ENCODE results near the gene SAMHD1. TPM values are rescaled to one million over a fixed set of nuclear protein-coding genes. Genes with fewer than 3 reads are reported as not detected.
"Not testable (repeated sequence)": the region's sequence is repeated elsewhere in the genome, so short reads cannot be mapped to it uniquely, and the experiment has no call there.

Gene SAMHD1
- total RNA-seq = 100 to 1,000 TPM; 222 to 229 TPM

- Mint-ChIP-seq H3K27ac (peak within 1 kb of the TSS; percentile 91), H3K27me3 (no peaks in the 10 kb centered on the region), H3K36me3 (peaks cover 27% of the 10 kb centered on the region), H3K9me3 (no peaks in the 10 kb centered on the region), H3K4me3 (peak within 1 kb of the TSS; percentile 91), H3K4me1 (peaks cover 28% of the 10 kb centered on the region)
- POLR2A ChIA-PET = interaction anchor here (1.0 to 4.1 kb wide), 2 partner anchors 23 to 92 kb away, joined by 3 to 30 read pairs; no protein-coding TSS in a partner anchor
- DNase-seq = peak; percentile 93
- ATAC-seq (ENCODE audit: low read depth) = peak; percentile 88
These were observed at the start of gene SAMHD1 for GRCh38 chr20:36951198-36951978. Gene SAMHD1, minus strand, starts transcription at chr20:36951708. Its CDS starts 65 bp downstream, at chr20:36951643.

- DNase-seq; H3K27ac Mint-ChIP-seq; H3K27me3 Mint-ChIP-seq; POLR2A ChIA-PET; H3K4me1 Mint-ChIP-seq; ATAC-seq (ENCODE audit: low read depth); H3K9me3 Mint-ChIP-seq; H3K4me3 Mint-ChIP-seq: not testable (repeated sequence)
- peaks cover 55% of the 10 kb centered on the region for H3K36me3 Mint-ChIP-seq
These were observed 48.7 kb upstream of the SAMHD1 start for GRCh38 chr20:37000171-37000570.

GRCh38 chr20:36998652-36999051 is 47.1 kb upstream of the SAMHD1 start:
- Mint-ChIP-seq H3K36me3 (peaks cover 64% of the 10 kb centered on the region), H3K4me1 (peaks cover 8% of the 10 kb centered on the region), H3K27ac (peak overlapping the region; percentile 30), H3K4me3 (no peak overlapping the region), H3K27me3 (no peaks in the 10 kb centered on the region), H3K9me3 (peaks cover 8% of the 10 kb centered on the region)
- POLR2A ChIA-PET = no interaction called here
- no peak for ATAC-seq (ENCODE audit: low read depth)
- DNase-seq = no peak

- H3K4me1 Mint-ChIP-seq = peaks cover 8% of the 10 kb centered on the region
- H3K27ac Mint-ChIP-seq = no peak overlapping the region
- H3K36me3 Mint-ChIP-seq = peaks cover 61% of the 10 kb centered on the region
- POLR2A ChIA-PET = no interaction called here
- DNase-seq (no peak), ATAC-seq (ENCODE audit: low read depth) (no peak)
- H3K27me3 Mint-ChIP-seq = no peaks in the 10 kb centered on the region
- no peak overlapping the region for H3K4me3 Mint-ChIP-seq
- H3K9me3 Mint-ChIP-seq = peaks cover 14% of the 10 kb centered on the region
These were observed 45.6 kb upstream of the SAMHD1 start for GRCh38 chr20:36997121-36997520.

GRCh38 chr20:36994221-36994620 is 42.7 kb upstream of the SAMHD1 start:
- not testable (repeated sequence) for H3K27ac Mint-ChIP-seq; DNase-seq; H3K27me3 Mint-ChIP-seq; H3K4me3 Mint-ChIP-seq; ATAC-seq (ENCODE audit: low read depth)
- peaks cover 68% of the 10 kb centered on the region for H3K36me3 Mint-ChIP-seq
- peaks cover 15% of the 10 kb centered on the region for H3K9me3 Mint-ChIP-seq
- POLR2A ChIA-PET = interaction anchor here (0.8 to 1.5 kb wide), 2 partner anchors 9 to 101 kb away, joined by 4 to 8 read pairs; partner anchors contain the start of gene RBL1
- H3K4me1 Mint-ChIP-seq = peaks cover 17% of the 10 kb centered on the region

- DNase-seq = no peak
- ATAC-seq (ENCODE audit: low read depth) = no peak
- H3K27ac Mint-ChIP-seq = peak overlapping the region; percentile 74
These were observed 41.4 kb upstream of the SAMHD1 start for GRCh38 chr20:36992802-36993334.

GRCh38 chr20:36991703-36992102 is 40.2 kb upstream of the SAMHD1 start:
- Mint-ChIP-seq H3K36me3 (peaks cover 67% of the 10 kb centered on the region), H3K27ac (no peak overlapping the region), H3K4me1 (peaks cover 29% of the 10 kb centered on the region), H3K4me3 (no peak overlapping the region), H3K9me3 (peaks cover 20% of the 10 kb centered on the region), H3K27me3 (no peaks in the 10 kb centered on the region)
- POLR2A ChIA-PET = no interaction called here
- DNase-seq (no peak), ATAC-seq (ENCODE audit: low read depth) (no peak)

More at GRCh38 chr20:36992802-36993334, 41.4 kb upstream of the SAMHD1 start:
- Mint-ChIP-seq H3K4me1 (peaks cover 27% of the 10 kb centered on the region), H3K9me3 (peaks cover 20% of the 10 kb centered on the region), H3K36me3 (peaks cover 73% of the 10 kb centered on the region), H3K4me3 (no peak overlapping the region), H3K27me3 (no peaks in the 10 kb centered on the region)
- POLR2A ChIA-PET = interaction anchor here (0.6 to 1.5 kb wide), 3 partner anchors 11 to 103 kb away, joined by 3 to 4 read pairs (median 3); partner anchors contain the start of gene RBL1

GRCh38 chr20:36989797-36990196 is 38.3 kb upstream of the SAMHD1 start:
- Mint-ChIP-seq H3K4me3 (no peak overlapping the region), H3K4me1 (peaks cover 27% of the 10 kb centered on the region), H3K27me3 (no peaks in the 10 kb centered on the region), H3K9me3 (peaks cover 13% of the 10 kb centered on the region), H3K27ac (no peak overlapping the region), H3K36me3 (peaks cover 54% of the 10 kb centered on the region)
- no peak for ATAC-seq (ENCODE audit: low read depth)
- DNase-seq = no peak
- POLR2A ChIA-PET = interaction anchor here (1.6 kb wide), 1 partner anchor 15 kb away, joined by 7 read pairs; no protein-coding TSS in a partner anchor

GRCh38 chr20:36988494-36988966 is 37.0 kb upstream of the SAMHD1 start:
- Mint-ChIP-seq H3K27ac (peak overlapping the region; percentile 76), H3K36me3 (peaks cover 43% of the 10 kb centered on the region), H3K27me3 (no peaks in the 10 kb centered on the region), H3K4me1 (peaks cover 27% of the 10 kb centered on the region), H3K4me3 (peak overlapping the region; percentile 2), H3K9me3 (peaks cover 13% of the 10 kb centered on the region)
- no peak for DNase-seq
- ATAC-seq (ENCODE audit: low read depth) = peak; percentile 65
- POLR2A ChIA-PET = interaction anchor here (1.6 kb wide), 1 partner anchor 14 kb away, joined by 7 read pairs; no protein-coding TSS in a partner anchor

- Mint-ChIP-seq H3K4me1 (peaks cover 14% of the 10 kb centered on the region), H3K9me3 (peaks cover 6% of the 10 kb centered on the region), H3K36me3 (peaks cover 27% of the 10 kb centered on the region), H3K4me3 (no peak overlapping the region), H3K27me3 (no peaks in the 10 kb centered on the region), H3K27ac (no peak overlapping the region)
- POLR2A ChIA-PET = no interaction called here
- DNase-seq (no peak), ATAC-seq (ENCODE audit: low read depth) (no peak)
These were observed 32.7 kb upstream of the SAMHD1 start for GRCh38 chr20:36984257-36984638.

- Mint-ChIP-seq H3K9me3 (no peaks in the 10 kb centered on the region), H3K4me3 (peak overlapping the region; percentile 65), H3K36me3 (peaks cover 5% of the 10 kb centered on the region), H3K27me3 (no peaks in the 10 kb centered on the region), H3K27ac (peak overlapping the region; percentile 81), H3K4me1 (peaks cover 25% of the 10 kb centered on the region)
- peak; percentile 81 for ATAC-seq (ENCODE audit: low read depth)
- POLR2A ChIA-PET = interaction anchor here (0.6 to 4.0 kb wide), 9 partner anchors 14 to 120 kb away, joined by 3 to 30 read pairs (median 5); partner anchors contain the start of genes RBL1 and SAMHD1
- peak; percentile 51 for DNase-seq
These were observed 23.8 kb upstream of the SAMHD1 start for GRCh38 chr20:36975099-36975818.

- H3K4me3 Mint-ChIP-seq = no peak overlapping the region
These were observed 23.2 kb upstream of the SAMHD1 start for GRCh38 chr20:36974660-36975059.

GRCh38 chr20:36971103-36971502 is 19.6 kb upstream of the SAMHD1 start:
- H3K4me3 Mint-ChIP-seq = no peak overlapping the region
- peak overlapping the region; percentile 93 for H3K27ac Mint-ChIP-seq
- H3K27me3 Mint-ChIP-seq = no peaks in the 10 kb centered on the region
- ATAC-seq (ENCODE audit: low read depth) (no peak), DNase-seq (no peak)
- H3K36me3 Mint-ChIP-seq = peaks cover 13% of the 10 kb centered on the region
- H3K9me3 Mint-ChIP-seq = no peaks in the 10 kb centered on the region
- POLR2A ChIA-PET = interaction anchor here (0.7 kb wide), 1 partner anchor 233 kb away, joined by 3 read pairs; no protein-coding TSS in a partner anchor
- peaks cover 59% of the 10 kb centered on the region for H3K4me1 Mint-ChIP-seq

More at GRCh38 chr20:36974660-36975059, 23.2 kb upstream of the SAMHD1 start:
- Mint-ChIP-seq H3K27ac (peak overlapping the region; percentile 79), H3K9me3 (no peaks in the 10 kb centered on the region), H3K27me3 (no peaks in the 10 kb centered on the region), H3K4me1 (peaks cover 31% of the 10 kb centered on the region), H3K36me3 (peaks cover 10% of the 10 kb centered on the region)
- DNase-seq (no peak), ATAC-seq (ENCODE audit: low read depth) (peak; percentile 40)
- POLR2A ChIA-PET = interaction anchor here (0.6 to 4.0 kb wide), 9 partner anchors 14 to 121 kb away, joined by 3 to 30 read pairs (median 5); partner anchors contain the start of genes RBL1 and SAMHD1

All from activated naive CD8-positive, alpha-beta T cell treated with anti-CD3 and anti-CD28 coated beads, Interleukin-2, amount 10 ng/mL, durations not matched to agents 7 days and 5 days (primary cell).